Endothelial cell of umbilical vein (primary cell): ENCODE measurements around the gene PRPH.

Experiments
- CTCF ChIP-seq, 2 donors: IDR thresholded peaks; 1 replicate in 1 of 2; 2 replicates in 1 of 2; pipeline ENCODE4 v1.5.1; 2011; ENCODE audit warnings: low read length in 2 of 2, mild to moderate bottlenecking in 2 of 2, moderate library complexity in 2 of 2, control low read depth in 1 of 2, inconsistent platforms in 1 of 2, low read depth in 1 of 2; ENCODE audit not compliant: insufficient read depth in 1 of 2; ENCODE audit errors: extremely low read depth in 1 of 2
- FOS ChIP-seq: IDR thresholded peaks from 2 replicates; pipeline ENCODE4 v1.6.1; 2011; ENCODE audit warnings: mild to moderate bottlenecking, low read length, moderate library complexity, borderline replicate concordance; ENCODE audit not compliant: insufficient read depth

GRCh38 chr12:49325606-49326005, 30.7 kb downstream of the PRPH start:
- TF ChIP-seq CTCF (IDR thresholded peaks at IDR 0.05; ENCODE audit: extremely low read depth in 1 of 2, insufficient read depth in 1 of 2, low read depth in 1 of 2, low read length in 2 of 2) (no peak), FOS (no peak)
